RWPE1 (cell line): ENCODE results near the gene CASZ1.
A peak's percentile ranks its signal among the peaks of the same experiment; 100 is the strongest.

Source experiments
- CTCF ChIA-PET: fragments of 350-600 bp; sonication (Branson Sonifier 250); formaldehyde crosslinking; extraction: SDS; loops from one replicate; lab custom pipeline; 2021; lab: Yijun Ruan, JAX
- POLR2A ChIA-PET: fragments of 400-600 bp; formaldehyde crosslinking; extraction: SDS; loops from one replicate; lab custom pipeline; 2020; ENCODE audit warnings: antibody characterized with exemption; ENCODE audit not compliant: low non-redundant PET; lab: Yijun Ruan, JAX
- DNase-seq: peaks from one replicate; pipeline ENCODE4 v3.0.0; 2012; ENCODE audit warnings: low spot score
- H3K27ac ChIP-seq: fragments of 450-650 bp; 2 replicates; pipeline ENCODE4 v1.5.1; 2017
- CTCF ChIP-seq: fragments of 450-650 bp; conservative IDR thresholded peaks from 2 replicates; pipeline ENCODE4 v1.5.1; 2017; ENCODE audit warnings: low read depth, mild to moderate bottlenecking

CASZ1 gene

GRCh38 chr1:10630661-10631120 lies 165.8 kb downstream of the CASZ1 start:
- peak overlapping the region; percentile 99 for H3K27ac ChIP-seq
- no peak for TF ChIP-seq CTCF
- no peak for DNase-seq
- POLR2A ChIA-PET = no interaction called here
- CTCF ChIA-PET = interaction anchor here (0.6 kb wide), 1 partner anchor 124 kb away, joined by 3 read pairs; no protein-coding TSS in a partner anchor

- TF ChIP-seq CTCF = no peak
- ChIA-PET CTCF (interaction anchor here (0.6 kb wide), 1 partner anchor 123 kb away, joined by 3 read pairs; no protein-coding TSS in a partner anchor), POLR2A (no interaction called here)
- peak overlapping the region; percentile 99 for H3K27ac ChIP-seq
- DNase-seq = no peak
Measured at GRCh38 chr1:10629816-10630571, 166.5 kb downstream of the CASZ1 start.

- ChIA-PET CTCF (no interaction called here), POLR2A (no interaction called here)
- DNase-seq = no peak
- no peak for TF ChIP-seq CTCF
- peak overlapping the region; percentile 37 for H3K27ac ChIP-seq
Measured at GRCh38 chr1:10629091-10629815, 167.2 kb downstream of the CASZ1 start.

GRCh38 chr1:10628685-10629084 lies 167.8 kb downstream of the CASZ1 start:
- ChIA-PET POLR2A (no interaction called here), CTCF (no interaction called here)
- no peak for TF ChIP-seq CTCF
- peak overlapping the region; percentile 37 for H3K27ac ChIP-seq
- DNase-seq = no peak

GRCh38 chr1:10626791-10627410 lies 169.5 kb downstream of the CASZ1 start:
- POLR2A ChIA-PET = no interaction called here
- no peak for DNase-seq
- TF ChIP-seq CTCF = no peak
- CTCF ChIA-PET = no interaction called here
- H3K27ac ChIP-seq = peak overlapping the region; percentile 37

- POLR2A ChIA-PET = no interaction called here
- no peak for TF ChIP-seq CTCF
- peak overlapping the region; percentile 37 for H3K27ac ChIP-seq
- CTCF ChIA-PET = no interaction called here
- no peak for DNase-seq
Measured at GRCh38 chr1:10626131-10626731, 170.2 kb downstream of the CASZ1 start.
